H1 (cell line): ENCODE measurements around the gene HDHD5. TPM values are rescaled to one million over a fixed set of nuclear protein-coding genes. Genes with fewer than 3 reads are reported as not detected.

Source experiments
- CTCF ChIA-PET: fragments of 300-600 bp; sonication (Branson Sonifier 250); formaldehyde crosslinking; loops from one replicate; lab custom pipeline; 2021; ENCODE audit not compliant: partially characterized antibody; lab: Charles Lee
- POLR2A ChIA-PET: fragments of 300-600 bp; sonication (Branson Sonifier 250); formaldehyde crosslinking; loops from one replicate; lab custom pipeline; 2021; ENCODE audit warnings: inconsistent platforms; ENCODE audit not compliant: partially characterized antibody; lab: Charles Lee
- DNase-seq, 2 experiments: peaks; one replicate each; pipeline versions ENCODE4 v3.0.0 to v3.0.0-alpha.2; 2010 to 2022; ENCODE audit warnings: low spot score in 2 of 2, low read depth in 1 of 2, mixed read lengths in 1 of 2
- FAIRE-seq: peaks from 2 replicates; lab custom pipeline; 2011; peaks lifted over from hg19 to GRCh38; lab: Jason Lieb, UNC
- H2AFZ ChIP-seq: 2 replicates; pipeline ENCODE4 v1.8.1; 2012; ENCODE audit warnings: low read length, inconsistent platforms
- H2AK5ac ChIP-seq: 2 replicates; pipeline ENCODE4 v1.6.1; 2013; ENCODE audit warnings: low read depth, low read length
- H2BK120ac ChIP-seq: replicated peaks from 2 replicates; pipeline ENCODE3; 2013; ENCODE audit warnings: low read depth, low read length, inconsistent platforms
- H2BK12ac ChIP-seq: 2 replicates; pipeline ENCODE4 v1.6.1; 2013; ENCODE audit warnings: low read depth, low read length
- H2BK15ac ChIP-seq: 2 replicates; pipeline ENCODE4 v1.6.1; 2013; ENCODE audit warnings: low read length
- H2BK20ac ChIP-seq: 2 replicates; pipeline ENCODE4 v1.6.1; 2013; ENCODE audit warnings: low read length
- H2BK5ac ChIP-seq: 2 replicates; pipeline ENCODE4 v1.6.1; 2013; ENCODE audit warnings: low read depth, low read length
- H3K14ac ChIP-seq: 2 replicates; pipeline ENCODE4 v1.6.1; 2013; ENCODE audit warnings: inconsistent platforms; ENCODE audit not compliant: insufficient read length
- H3K18ac ChIP-seq: 2 replicates; pipeline ENCODE4 v1.6.1; 2013; ENCODE audit warnings: low read length; ENCODE audit errors: extremely low read depth
- H3K23ac ChIP-seq: 2 replicates; pipeline ENCODE4 v1.6.1; 2013; ENCODE audit warnings: inconsistent platforms; ENCODE audit not compliant: insufficient read length
- H3K23me2 ChIP-seq: 2 replicates; pipeline ENCODE4 v1.6.1; 2013; ENCODE audit warnings: low read depth, low read length
- H3K27ac ChIP-seq: 2 replicates; pipeline ENCODE4 v1.6.1; 2011; ENCODE audit warnings: low read depth, low read length, inconsistent platforms
- H3K27me3 ChIP-seq, 4 experiments: replicated peaks in 1 of 4; 1 replicate in 1 of 4; 2 replicates in 3 of 4; pipeline versions ENCODE4 v1.6.1 to v1.8.1; 2011 to 2013; ENCODE audit warnings: low read length in 3 of 4, mild to moderate bottlenecking in 3 of 4, inconsistent platforms in 2 of 4, mixed read lengths in 2 of 4, moderate library complexity in 1 of 4; ENCODE audit not compliant: control insufficient read depth in 3 of 4, insufficient read depth in 3 of 4; ENCODE audit errors: extremely low read depth in 1 of 4
- H3K36me3 ChIP-seq, 4 experiments: 2 replicates each; pipeline versions ENCODE4 v1.6.1 to v1.8.1; 2011 to 2013; ENCODE audit warnings: mild to moderate bottlenecking in 4 of 4, low read length in 3 of 4, moderate library complexity in 2 of 4, control low read depth in 1 of 4, inconsistent platforms in 1 of 4; ENCODE audit not compliant: insufficient read depth in 4 of 4, control insufficient read depth in 2 of 4
- H3K4ac ChIP-seq: replicated peaks from 2 replicates; pipeline ENCODE3; 2013; ENCODE audit warnings: low read length, low read depth, mixed read lengths, inconsistent platforms; ENCODE audit not compliant: insufficient read length
- H3K4me1 ChIP-seq, 4 experiments: replicated peaks in 1 of 4; 1 replicate in 1 of 4; 2 replicates in 3 of 4; pipeline versions ENCODE4 v1.6.1 to v1.8.1; 2011 to 2013; ENCODE audit warnings: low read length in 3 of 4, inconsistent platforms in 2 of 4, mixed read lengths in 1 of 4; ENCODE audit not compliant: insufficient read depth in 4 of 4, control insufficient read depth in 3 of 4
- H3K4me2 ChIP-seq, 2 experiments: 2 replicates each; pipeline versions ENCODE4 v1.6.1 to v1.8.1; 2011 to 2013; ENCODE audit warnings: low read depth in 2 of 2, low read length in 2 of 2, control low read depth in 1 of 2, inconsistent platforms in 1 of 2, mild to moderate bottlenecking in 1 of 2; ENCODE audit not compliant: insufficient read depth in 1 of 2
- H3K4me3 ChIP-seq, 4 experiments: fragments of 200-600, 300-600 bp in 1 of 4; sonication (generic), shearing (Covaris generic), sonication (Bioruptor Twin) in 1 of 4; 2 replicates each; pipeline versions ENCODE4 v1.5.1 to v1.8.1; 2011 to 2016; ENCODE audit warnings: low read length in 4 of 4, low read depth in 3 of 4, control low read depth in 2 of 4, inconsistent platforms in 2 of 4, mild to moderate bottlenecking in 2 of 4, mixed read lengths in 1 of 4, moderate library complexity in 1 of 4; ENCODE audit not compliant: insufficient read depth in 2 of 4; ENCODE audit errors: extremely low read depth in 1 of 4
- H3K56ac ChIP-seq: replicated peaks from 2 replicates; pipeline ENCODE3; 2013; ENCODE audit warnings: low read depth, mild to moderate bottlenecking, mixed read lengths, low read length, inconsistent platforms; ENCODE audit not compliant: insufficient read length
- H3K79me1 ChIP-seq: 2 replicates; pipeline ENCODE4 v1.6.1; 2013; ENCODE audit warnings: low read depth, low read length, control low read depth
- H3K79me2 ChIP-seq, 2 experiments: 2 replicates each; pipeline versions ENCODE4 v1.6.1 to v1.8.1; 2012 to 2013; ENCODE audit warnings: low read length in 2 of 2, mild to moderate bottlenecking in 2 of 2, inconsistent platforms in 1 of 2; ENCODE audit not compliant: insufficient read depth in 2 of 2, control insufficient read depth in 1 of 2
- H3K9ac ChIP-seq, 4 experiments: replicated peaks in 1 of 4; 1 replicate in 1 of 4; 2 replicates in 3 of 4; pipeline versions ENCODE4 v1.6.1 to v1.8.1; 2011 to 2013; ENCODE audit warnings: low read depth in 3 of 4, low read length in 3 of 4, control low read depth in 2 of 4, mild to moderate bottlenecking in 2 of 4, moderate library complexity in 2 of 4, inconsistent platforms in 1 of 4; ENCODE audit errors: extremely low read depth in 1 of 4
- H3K9me3 ChIP-seq, 2 experiments: 2 replicates each; pipeline versions ENCODE4 v1.6.1 to v1.8.1; 2012 to 2013; ENCODE audit warnings: mild to moderate bottlenecking in 2 of 2, moderate library complexity in 2 of 2, control low read depth in 1 of 2, inconsistent platforms in 1 of 2, low read depth in 1 of 2, low read length in 1 of 2, mixed read lengths in 1 of 2; ENCODE audit not compliant: insufficient read depth in 2 of 2
- H4K20me1 ChIP-seq, 2 experiments: replicated peaks in 1 of 2; 2 replicates each; pipeline versions ENCODE3 to v1.8.1; 2011 to 2013; ENCODE audit warnings: inconsistent platforms in 2 of 2, low read length in 2 of 2, mild to moderate bottlenecking in 1 of 2; ENCODE audit not compliant: insufficient read depth in 2 of 2, control insufficient read depth in 1 of 2
- H4K5ac ChIP-seq: 2 replicates; pipeline ENCODE4 v1.6.1; 2013; ENCODE audit warnings: low read length, low read depth, mixed read lengths, inconsistent platforms; ENCODE audit not compliant: insufficient read length
- H4K8ac ChIP-seq: 2 replicates; pipeline ENCODE4 v1.8.0; 2013; ENCODE audit warnings: mild to moderate bottlenecking, moderate library complexity, low read length, inconsistent platforms; ENCODE audit not compliant: insufficient read depth; ENCODE audit errors: extremely low read depth
- H4K91ac ChIP-seq: replicated peaks from 2 replicates; pipeline ENCODE3; 2013; ENCODE audit warnings: low read length, mixed read lengths, inconsistent platforms; ENCODE audit not compliant: insufficient read length
- CTCF ChIP-seq, 3 experiments: IDR thresholded peaks; 1 replicate in 2 of 3; 2 replicates in 1 of 3; pipeline versions ENCODE4 v1.5.1 to v1.6.1; 2011; ENCODE audit warnings: low read length in 3 of 3, mild to moderate bottlenecking in 3 of 3, inconsistent platforms in 2 of 3, low read depth in 1 of 3, moderate library complexity in 1 of 3; ENCODE audit not compliant: insufficient read depth in 1 of 3; ENCODE audit errors: control extremely low read depth in 1 of 3
- GABPA ChIP-seq: IDR thresholded peaks from 2 replicates; pipeline ENCODE4 v1.6.1; 2011; ENCODE audit warnings: mild to moderate bottlenecking, low read length, moderate library complexity, borderline replicate concordance; ENCODE audit not compliant: insufficient read depth
- HDAC6 ChIP-seq: IDR thresholded peaks from one replicate; pipeline ENCODE4 v1.7.1; 2012; ENCODE audit warnings: low read depth, mild to moderate bottlenecking, inconsistent platforms, low read length, moderate library complexity
- MAX ChIP-seq: IDR thresholded peaks from 2 replicates; pipeline ENCODE4 v1.6.1; 2012; ENCODE audit warnings: inconsistent platforms
- RBBP5 ChIP-seq: IDR thresholded peaks from 2 replicates; pipeline ENCODE4 v1.7.1; 2012; ENCODE audit warnings: low read depth, mild to moderate bottlenecking, inconsistent platforms, low read length, moderate library complexity, borderline replicate concordance
- SAP30 ChIP-seq: fragments of 300-600 bp; sonication (generic); IDR thresholded peaks from 2 replicates; pipeline ENCODE4 v1.7.1; 2012; ENCODE audit warnings: low read length, moderate library complexity, mild to moderate bottlenecking, inconsistent platforms; ENCODE audit not compliant: insufficient read depth, insufficient replicate concordance
- TAF1 ChIP-seq: IDR thresholded peaks from 2 replicates; pipeline ENCODE4 v1.6.1; 2011; ENCODE audit warnings: mild to moderate bottlenecking, low read depth, low read length
- TBP ChIP-seq: IDR thresholded peaks from 2 replicates; pipeline ENCODE4 v1.6.1; 2011; ENCODE audit warnings: low read depth, low read length, improper control_type of control experiment
- TCF12 ChIP-seq: IDR thresholded peaks from 2 replicates; pipeline ENCODE4 v1.6.1; 2011; ENCODE audit warnings: low read depth, mild to moderate bottlenecking, low read length
- WGBS, 2 experiments: shearing (Covaris generic) in 1 of 2; methylation state at CpG; one replicate each; pipeline versions ENCODE4 v1.1.6 to v1.1.7; 2013 to 2015; ENCODE audit warnings: low lambda C conversion rate in 2 of 2, mixed read lengths in 2 of 2, inconsistent platforms in 1 of 2, low coverage in 1 of 2, missing lambda C conversion rate in 1 of 2; ENCODE audit not compliant: insufficient replicate concordance in 2 of 2, insufficient coverage in 1 of 2, insufficient read length in 1 of 2; ENCODE audit errors: extremely low coverage in 1 of 2, missing lambda C conversion rate in 1 of 2; 5-methylcytosine and 5-hydroxymethylcytosine counted together
- polyA plus RNA-seq, 7 experiments: library from polyadenylated mRNA; depleted of rRNA in 3 of 7; stranded (reverse) in 5 of 7; unstranded in 2 of 7; fragments of >200 nt in 5 of 7; fragments of 200-250 nt in 2 of 7; gene quantifications; 1 replicate in 5 of 7; 2 replicates in 1 of 7; 4 replicates in 1 of 7; pipeline versions ENCODE4 v1.2.1 to v1.2.3, GENCODE V29; 2011 to 2013; ENCODE audit warnings: missing spikeins in 2 of 7, mixed read lengths in 2 of 7
- total RNA-seq: library from RNA; stranded (reverse); fragmentation: NEBNext Ultra II Directional; extraction: Animal tissue kit (Norgen Biotek cat#: 25700); gene quantifications from 2 replicates; pipeline ENCODE4 v1.2.1, GENCODE V29; 2021

The HDHD5 gene
- total and polyA plus RNA-seq, 2 of the 8 experiments (the other 6 are each of a cell fraction or from before 2014, with no cell fraction given), result 68.3 to 123 TPM

DNA sequence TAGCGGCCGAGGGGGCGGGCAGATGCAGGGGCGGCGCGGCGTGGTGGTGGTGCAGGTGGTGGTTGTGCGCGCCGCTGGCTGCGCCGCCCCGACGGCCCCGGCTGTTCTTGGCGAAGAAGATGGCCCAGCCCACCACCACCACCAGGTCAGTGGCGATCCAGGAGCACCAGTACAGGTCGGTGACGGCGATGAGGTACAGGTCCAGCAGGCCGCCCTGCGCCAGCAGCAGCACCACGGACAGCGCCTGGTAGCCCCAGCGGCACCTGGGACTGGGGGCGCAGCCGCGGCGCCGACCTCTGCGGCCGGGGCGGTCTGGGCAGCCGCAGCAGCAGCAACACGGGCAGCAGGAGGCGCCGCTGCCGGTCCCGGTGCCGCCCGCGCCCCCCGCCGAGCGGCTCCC is 38.8 kb downstream of the HDHD5 start:
- no peak overlapping the region for H3K9ac ChIP-seq
- CTCF ChIA-PET, result interaction anchor here (0.8 to 5.9 kb wide), 15 partner anchors 10 to 471 kb away, joined by 3 to 29 read pairs (median 4); no protein-coding TSS in a partner anchor
- TF ChIP-seq SAP30 (no peak), MAX (peak; percentile 32; the same call in 1 of the 2 replicates), TAF1 (peak; percentile 41; the same call in 1 of the 2 replicates), CTCF (IDR thresholded peaks at IDR 0.05; ENCODE audit: control extremely low read depth in 1 of 3, insufficient read depth in 1 of 3, low read depth in 1 of 3, low read length in 3 of 3) (peak in 2 of 3 experiments; percentile 11 to 21; a peak in 2 of 4 replicates), TCF12 (peak; percentile 68; the same call in 1 of the 2 replicates), RBBP5 (peak; percentile 1; the same call in 1 of the 2 replicates), TBP (no peak), GABPA (peak; percentile 69; the same call in 1 of the 2 replicates), HDAC6 (no peak)

More for the DNA sequence above, 38.8 kb downstream of the HDHD5 start:
- H2BK15ac ChIP-seq, result no peak overlapping the region
- no peak overlapping the region for H3K56ac ChIP-seq
- H3K36me3 ChIP-seq, result no peaks in the 10 kb centered on the region
- POLR2A ChIA-PET, result interaction anchor here (0.9 to 1.8 kb wide), 5 partner anchors 11 to 40 kb away, joined by 3 to 5 read pairs (median 4); no protein-coding TSS in a partner anchor
- H3K79me2 ChIP-seq, result no peaks in the 10 kb centered on the region
- no peak overlapping the region for H3K4ac ChIP-seq
- 0 out of 2 replicates have a peak, but pooled peaks cover 4% of the 10 kb centered on the region for H3K79me1 ChIP-seq
- H3K4me2 ChIP-seq, result peak overlapping the region; percentile 51 to 97; a peak in 3 of 4 replicates
- no peak overlapping the region for H2BK5ac ChIP-seq
- WGBS, 2 experiments, result 6% methylated on average over 6 of the region's 45 CpGs; no CpG with 5 or more reads in 1 of the 2 experiments
- no peak overlapping the region for H2BK120ac ChIP-seq
- H3K4me1 ChIP-seq, result peaks cover 4 to 17% (median 12%) of the 10 kb centered on the region in 4 experiments
- no peak overlapping the region for H3K27ac ChIP-seq
- H4K20me1 ChIP-seq, result peaks cover 2 to 7% of the 10 kb centered on the region in 2 experiments
- H3K18ac ChIP-seq, result no peak overlapping the region
- H4K91ac ChIP-seq, result no peak overlapping the region
- DNase-seq, result peak; percentile 46 to 93
- no peak overlapping the region for H2BK12ac ChIP-seq
- H3K27me3 ChIP-seq, result peaks cover 0 to 4% (median 3%) of the 10 kb centered on the region in 4 experiments; a peak in 4 of 7 replicates
- no peak overlapping the region for H2AK5ac ChIP-seq
- no peak overlapping the region for H3K14ac ChIP-seq
- H3K23me2 ChIP-seq, result peaks cover 6% of the 10 kb centered on the region; the same call in 1 of the 2 replicates
- no peak overlapping the region for H2AFZ ChIP-seq
- H4K8ac ChIP-seq, result peak overlapping the region; percentile 2; the same call in 1 of the 2 replicates
- no peak overlapping the region for H3K23ac ChIP-seq
- H4K5ac ChIP-seq, result no peak overlapping the region
- no peak for FAIRE-seq
- peak overlapping the region; percentile 15 to 64 (median 24); a peak in 6 of 8 replicates for H3K4me3 ChIP-seq
- no peak overlapping the region for H2BK20ac ChIP-seq
- H3K9me3 ChIP-seq, result no peaks in the 10 kb centered on the region
